Right lobe of liver (tissue), 6 donors: ENCODE results near the gene PTTG1. TPM values are rescaled to one million over a fixed set of nuclear protein-coding genes. Genes with fewer than 3 reads are reported as not detected.

Experiments used
- ATAC-seq, 4 donors: fragments of 200-7000 bp; cut with Tn5 transposase; one replicate each; pipeline ENCODE4 v1.9.1; 2020; ENCODE audit warnings: mild to moderate bottlenecking in 4 of 4, moderate library complexity in 4 of 4
- DNase-seq, 3 donors: peaks; one replicate each; pipeline ENCODE4 v3.0.0-alpha.2; 2020
- H3K27ac ChIP-seq, 3 donors: fragments of 200-600 bp; one replicate each; pipeline ENCODE4 v1.8.0; 2022
- H3K27me3 ChIP-seq, 2 donors: fragments of 200-600 bp; one replicate each; pipeline ENCODE4 v1.8.0; 2022
- H3K36me3 ChIP-seq, 4 donors: fragments of 200-600 bp; sonication (generic) in 1 of 4; one replicate each; pipeline versions ENCODE4 v1.5.1 to v1.8.0; 2017 to 2022; ENCODE audit warnings: control low read depth in 1 of 4
- H3K4me1 ChIP-seq, 4 donors: fragments of 200-600 bp; sonication (generic) in 1 of 4; one replicate each; pipeline versions ENCODE4 v1.5.1 to v1.8.0; 2017 to 2022; ENCODE audit warnings: control low read depth in 1 of 4
- H3K4me3 ChIP-seq, 3 donors: fragments of 200-600 bp; one replicate each; pipeline ENCODE4 v1.8.0; 2022
- H3K9me3 ChIP-seq, 4 donors: fragments of 200-600 bp; sonication (generic) in 1 of 4; one replicate each; pipeline versions ENCODE4 v1.5.1 to v1.8.0; 2017 to 2022; ENCODE audit warnings: control low read depth in 1 of 4
- CTCF ChIP-seq, 4 donors: fragments of 200-600 bp in 3 of 4; fragments of 450-650 bp in 1 of 4; IDR thresholded peaks; one replicate each; pipeline versions ENCODE4 v1.5.1 to v1.8.0; 2016 to 2022; ENCODE audit warnings: antibody characterized with exemption in 4 of 4, mild to moderate bottlenecking in 2 of 4
- POLR2A ChIP-seq: fragments of 450-650 bp; IDR thresholded peaks from one replicate; pipeline ENCODE4 v1.6.1; 2017; ENCODE audit warnings: antibody characterized with exemption, mild to moderate bottlenecking
- WGBS: methylation state at CpG from one replicate; pipeline ENCODE4 v1.1.6; 2018; ENCODE audit warnings: low coverage, low lambda C conversion rate; ENCODE audit not compliant: insufficient coverage; ENCODE audit errors: missing lambda C conversion rate; 5-methylcytosine and 5-hydroxymethylcytosine counted together
- intact Hi-C, 2 donors: fragments of 100-400 bp; cut with DNase I; formaldehyde crosslinking; loops; one replicate each; pipeline versions ENCODE4 v1.11.2 to v1.14.1; 2022
- total RNA-seq, 6 experiments: library from RNA; depleted of rRNA in 2 of 6; stranded (reverse); fragments of >200 nt in 2 of 6; fragmentation: NEBNext Ultra II Directional in 3 of 6; extraction: Animal tissue kit (Norgen Biotek cat#: 25700) in 3 of 6; gene quantifications; one replicate each; pipeline versions ENCODE4 v1.1.0 to v1.2.4, GENCODE V29; 2016 to 2023
- donor health status: DM: no; HTN: yes; CAD: no.
- donor health status: DM: no; HTN: no; CAD: no.
- donor health status: DM: no; HTN: no; CAD: no.
- donor health status: DM: no; HTN: yes; CAD: no.
- donor health status: DM: no; HTN: yes; CAD: no.

The PTTG1 gene
- total RNA-seq, 6 experiments from 2014 or later = 0.51 to 5.9 (median 2.6) TPM

DNA sequence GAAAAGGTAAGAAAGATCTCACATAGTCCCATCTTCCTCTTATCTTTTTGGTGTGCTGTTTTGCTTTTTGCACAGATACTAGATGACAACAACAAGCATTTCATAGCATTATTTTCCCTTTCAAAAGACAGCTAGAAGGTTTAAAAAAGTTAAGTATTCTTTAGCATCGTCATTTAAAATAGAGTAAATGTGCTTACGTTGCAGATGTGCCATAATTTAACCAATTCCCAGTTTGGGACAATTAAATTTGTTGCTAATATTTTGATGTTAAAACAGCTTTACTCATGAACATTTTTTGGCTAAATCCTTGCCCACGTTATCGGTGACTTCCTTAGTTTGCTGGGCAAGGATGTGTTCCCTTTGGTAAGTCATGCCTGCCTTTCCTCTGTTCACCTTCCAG lies 41.6 kb downstream of the PTTG1 start:
- H3K27me3 ChIP-seq = no peaks in the 10 kb centered on the region
- WGBS = 84% methylated on average over 4 of the region's 4 CpGs
- H3K9me3 ChIP-seq = no peaks in the 10 kb centered on the region
- no peak overlapping the region for H3K4me3 ChIP-seq
- DNase-seq (no peak), ATAC-seq (no peak)
- TF ChIP-seq POLR2A = no peak
- TF ChIP-seq CTCF (IDR thresholded peaks at IDR 0.05) = no peak
- H3K27ac ChIP-seq = no peak overlapping the region
- no peaks in the 10 kb centered on the region for H3K36me3 ChIP-seq
- intact Hi-C loops = no loop called here
- peaks cover 0 to 17% (median 7%) of the 10 kb centered on the region in 4 donors for H3K4me1 ChIP-seq

- DNase-seq (no peak), ATAC-seq (peak in 1 of 4 donors; percentile 52)
- H3K27ac ChIP-seq = no peak overlapping the region
- no peak overlapping the region for H3K4me3 ChIP-seq
- WGBS = 42% methylated on average over 7 of the region's 7 CpGs
- peaks cover 0 to 17% (median 7%) of the 10 kb centered on the region in 4 donors for H3K4me1 ChIP-seq
- H3K36me3 ChIP-seq = no peaks in the 10 kb centered on the region
- TF ChIP-seq CTCF (IDR thresholded peaks at IDR 0.05) = no peak
- no peak for TF ChIP-seq POLR2A
- no peaks in the 10 kb centered on the region for H3K9me3 ChIP-seq
- H3K27me3 ChIP-seq = no peaks in the 10 kb centered on the region
- intact Hi-C loops = no loop called here
These were observed 42.2 kb downstream of the PTTG1 start for GRCh38 chr5:160463740-160464465.

GRCh38 chr5:160464466-160464797 lies 42.8 kb downstream of the PTTG1 start:
- intact Hi-C loops = no loop called here
- no peaks in the 10 kb centered on the region for H3K36me3 ChIP-seq
- H3K27me3 ChIP-seq = no peaks in the 10 kb centered on the region
- no peak overlapping the region for H3K27ac ChIP-seq
- H3K4me1 ChIP-seq = peaks cover 0 to 17% (median 7%) of the 10 kb centered on the region in 4 donors
- 27% methylated on average over 4 of the region's 4 CpGs for WGBS
- no peak for TF ChIP-seq POLR2A
- TF ChIP-seq CTCF (IDR thresholded peaks at IDR 0.05) = no peak
- no peak for ATAC-seq
- no peak for DNase-seq
- H3K9me3 ChIP-seq = no peaks in the 10 kb centered on the region
- no peak overlapping the region for H3K4me3 ChIP-seq

DNA sequence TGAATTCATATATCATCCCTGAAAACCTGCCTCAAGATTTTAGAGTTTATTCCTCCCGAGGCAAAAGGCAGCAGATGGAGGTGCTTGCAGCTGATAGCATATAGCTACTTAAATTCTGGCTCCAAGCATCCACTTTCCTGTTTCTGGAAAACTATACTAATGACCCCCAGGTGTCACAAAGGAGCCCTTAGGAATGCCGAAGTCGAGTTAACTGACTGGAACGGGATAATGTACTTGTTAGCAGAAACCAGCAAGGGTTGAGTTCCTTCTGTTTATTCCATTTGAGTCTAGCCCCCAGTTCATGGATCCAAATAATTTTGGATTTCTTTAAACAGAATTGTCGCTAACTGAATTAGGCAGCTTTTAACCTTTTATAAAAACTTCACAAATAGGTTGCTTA lies 44.5 kb downstream of the PTTG1 start:
- Histone ChIP-seq H3K4me3 (no peak overlapping the region), H3K9me3 (no peaks in the 10 kb centered on the region), H3K4me1 (peaks cover 0 to 17% (median 7%) of the 10 kb centered on the region in 4 donors), H3K27ac (no peak overlapping the region), H3K27me3 (no peaks in the 10 kb centered on the region), H3K36me3 (no peaks in the 10 kb centered on the region)
- DNase-seq (no peak), ATAC-seq (no peak)
- TF ChIP-seq CTCF (IDR thresholded peaks at IDR 0.05) (no peak), POLR2A (no peak)
- intact Hi-C loops = no loop called here
- 86% methylated on average over 4 of the region's 5 CpGs for WGBS
